Testis (tissue), 2 donors: ENCODE results near the gene LGALS8.

Experiments
- CTCF ChIP-seq, 3 experiments: fragments of 450-650 bp in 2 of 3; fragments of 200-600 bp in 1 of 3; sonication (generic) in 1 of 3; IDR thresholded peaks; one replicate each; pipeline ENCODE4 v1.5.1; 2016 to 2019; ENCODE audit warnings: antibody characterized with exemption in 3 of 3, mild to moderate bottlenecking in 2 of 3, moderate library complexity in 1 of 3
- POLR2A ChIP-seq: fragments of 450-650 bp; IDR thresholded peaks from one replicate; pipeline ENCODE4 v1.6.1; 2017; ENCODE audit warnings: antibody characterized with exemption, mild to moderate bottlenecking, moderate library complexity

GRCh38 chr1:236491469-236492136, 32.2 kb upstream of the LGALS8 start:
- TF ChIP-seq CTCF (IDR thresholded peaks at IDR 0.05): no peak
- TF ChIP-seq POLR2A: no peak
